ENCODE results near the gene IRF3.

- TF ChIP-seq, protein P1, sequence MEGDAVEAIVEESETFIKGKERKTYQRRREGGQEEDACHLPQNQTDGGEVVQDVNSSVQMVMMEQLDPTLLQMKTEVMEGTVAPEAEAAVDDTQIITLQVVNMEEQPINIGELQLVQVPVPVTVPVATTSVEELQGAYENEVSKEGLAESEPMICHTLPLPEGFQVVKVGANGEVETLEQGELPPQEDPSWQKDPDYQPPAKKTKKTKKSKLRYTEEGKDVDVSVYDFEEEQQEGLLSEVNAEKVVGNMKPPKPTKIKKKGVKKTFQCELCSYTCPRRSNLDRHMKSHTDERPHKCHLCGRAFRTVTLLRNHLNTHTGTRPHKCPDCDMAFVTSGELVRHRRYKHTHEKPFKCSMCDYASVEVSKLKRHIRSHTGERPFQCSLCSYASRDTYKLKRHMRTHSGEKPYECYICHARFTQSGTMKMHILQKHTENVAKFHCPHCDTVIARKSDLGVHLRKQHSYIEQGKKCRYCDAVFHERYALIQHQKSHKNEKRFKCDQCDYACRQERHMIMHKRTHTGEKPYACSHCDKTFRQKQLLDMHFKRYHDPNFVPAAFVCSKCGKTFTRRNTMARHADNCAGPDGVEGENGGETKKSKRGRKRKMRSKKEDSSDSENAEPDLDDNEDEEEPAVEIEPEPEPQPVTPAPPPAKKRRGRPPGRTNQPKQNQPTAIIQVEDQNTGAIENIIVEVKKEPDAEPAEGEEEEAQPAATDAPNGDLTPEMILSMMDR (conservative IDR thresholded peaks at IDR 0.05 in 1 of 2, IDR thresholded peaks at IDR 0.05 in 1 of 2; ENCODE audit: low read depth in 1 of 2, low read length in 2 of 2), result no peak
- no peak for TF ChIP-seq EZH2 (IDR thresholded peaks at IDR 0.05; ENCODE audit: low read length, missing control alignments)
These were observed 30.5 kb upstream of the IRF3 start for GRCh38 chr19:49696115-49696514.
